A673 (cell line): ENCODE measurements around the gene HOXD8. TPM values are rescaled to one million over a fixed set of nuclear protein-coding genes. Genes with fewer than 3 reads are reported as not detected.

ENCODE experiments used
- BruUV-seq: library from RNA; stranded (reverse); fragments of 400-500 nt; replicated peaks from 2 replicates; lab custom pipeline; 2021; lab: Mats Ljungman, UMichigan
- CTCF ChIA-PET: fragments of 300-600 bp; sonication (Branson Sonifier 250); formaldehyde crosslinking; loops from one replicate; lab custom pipeline; 2022; ENCODE audit warnings: antibody characterized with exemption; lab: Charles Lee
- POLR2A ChIA-PET: fragments of 300-600 bp; sonication (Branson Sonifier 250); formaldehyde crosslinking; loops from one replicate; lab custom pipeline; 2022; ENCODE audit warnings: antibody characterized with exemption; ENCODE audit not compliant: low non-redundant PET; lab: Charles Lee
- DNase-seq: peaks from one replicate; pipeline ENCODE4 v3.0.0-alpha.2; 2015; ENCODE audit warnings: low spot score
- H3K27ac ChIP-seq: fragments of 200-600 bp; sonication (generic); 2 replicates; pipeline ENCODE4 v1.5.1; 2016; ENCODE audit warnings: mixed run types, low read depth, mild to moderate bottlenecking, mixed read lengths, antibody characterized with exemption, low read length; ENCODE audit not compliant: poor library complexity, severe bottlenecking
- H3K27me3 ChIP-seq: fragments of 200-600 bp; sonication (generic); replicated peaks from 2 replicates; pipeline ENCODE4 v1.6.1; 2017; ENCODE audit warnings: mixed run types, low read depth, mild to moderate bottlenecking, mixed read lengths, antibody characterized with exemption, low read length; ENCODE audit not compliant: insufficient read depth, poor library complexity
- H3K36me3 ChIP-seq: fragments of 200-600 bp; sonication (generic); 2 replicates; pipeline ENCODE4 v1.6.1; 2016; ENCODE audit warnings: mixed run types, mild to moderate bottlenecking, mixed read lengths, antibody characterized with exemption, low read length; ENCODE audit not compliant: insufficient read depth, poor library complexity, severe bottlenecking
- H3K4me1 ChIP-seq: fragments of 200-600 bp; sonication (generic); 2 replicates; pipeline ENCODE4 v1.6.1; 2017; ENCODE audit warnings: mixed run types, mild to moderate bottlenecking, mixed read lengths, antibody characterized with exemption, low read length; ENCODE audit not compliant: insufficient read depth, poor library complexity, severe bottlenecking
- H3K4me3 ChIP-seq: fragments of 200-600 bp; sonication (generic); 2 replicates; pipeline ENCODE4 v1.5.1; 2016; ENCODE audit warnings: low read depth, mixed run types, mild to moderate bottlenecking, mixed read lengths, low read length; ENCODE audit not compliant: poor library complexity, severe bottlenecking
- H3K9me3 ChIP-seq: fragments of 200-600 bp; sonication (generic); 2 replicates; pipeline ENCODE4 v1.6.1; 2016; ENCODE audit warnings: mixed run types, low read depth, mild to moderate bottlenecking, mixed read lengths, antibody characterized with exemption, low read length; ENCODE audit not compliant: poor library complexity, severe bottlenecking
- EZH2 ChIP-seq: fragments of 200-600 bp; sonication (generic); IDR thresholded peaks from 2 replicates; pipeline ENCODE4 v1.6.1; 2017; ENCODE audit warnings: borderline replicate concordance, low read depth, mild to moderate bottlenecking, mixed read lengths, antibody characterized with exemption, low read length; ENCODE audit not compliant: poor library complexity, severe bottlenecking
- intact Hi-C: fragments of 100-400 bp; cut with micrococcal nuclease; formaldehyde crosslinking; loops from one replicate; pipeline ENCODE4 v1.10.0; 2022; ENCODE audit not compliant: unreplicated experiment
- total RNA-seq: library from RNA; stranded (reverse); gene quantifications from 2 replicates; pipeline ENCODE4 v1.2.3, GENCODE V29; 2021
- TF ChIP-seq, protein P1 (sequence below): fragments of 300-800, 200-600 bp; sonication (generic); conservative IDR thresholded peaks from 2 replicates; pipeline ENCODE4 v1.5.1; 2017; ENCODE audit warnings: low read depth, mild to moderate bottlenecking, antibody characterized with exemption, low read length, moderate library complexity, mixed read lengths

HOXD8 gene
- total RNA-seq, 1 experiment from 2014 or later: 56.8 TPM

DNA sequence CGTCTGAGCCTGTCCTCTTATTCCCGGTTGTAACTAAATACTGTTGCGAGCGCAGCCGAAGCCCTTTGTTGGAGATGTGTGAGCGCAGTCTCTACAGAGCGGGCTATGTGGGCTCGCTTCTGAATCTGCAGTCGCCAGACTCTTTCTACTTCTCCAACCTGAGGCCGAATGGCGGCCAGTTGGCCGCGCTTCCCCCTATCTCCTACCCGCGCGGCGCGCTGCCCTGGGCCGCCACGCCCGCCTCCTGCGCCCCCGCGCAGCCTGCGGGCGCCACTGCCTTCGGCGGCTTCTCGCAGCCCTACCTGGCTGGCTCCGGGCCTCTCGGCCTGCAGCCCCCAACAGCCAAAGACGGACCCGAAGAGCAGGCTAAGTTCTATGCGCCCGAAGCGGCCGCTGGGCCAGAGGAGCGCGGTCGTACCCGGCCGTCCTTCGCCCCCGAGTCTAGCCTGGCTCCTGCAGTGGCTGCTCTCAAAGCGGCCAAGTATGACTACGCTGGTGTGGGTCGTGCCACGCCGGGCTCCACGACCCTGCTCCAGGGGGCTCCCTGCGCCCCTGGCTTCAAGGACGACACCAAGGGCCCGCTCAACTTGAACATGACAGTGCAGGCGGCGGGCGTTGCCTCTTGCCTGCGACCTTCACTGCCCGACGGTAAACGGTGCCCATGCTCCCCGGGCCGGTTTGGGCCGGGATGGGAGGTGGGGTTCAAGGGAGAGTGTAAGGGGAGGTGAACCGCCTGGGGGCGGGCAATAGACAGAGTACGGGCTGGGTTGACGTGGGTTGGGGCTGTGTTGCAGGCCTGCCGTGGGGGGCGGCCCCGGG, 29.6 kb upstream of the HOXD8 start, which contains the start of gene HOXD12:
HOXD12 (plus strand) TSS at position 68 of the 819 bp plus-strand sequence; CDS start at position 75, 7 bp downstream.
- ChIA-PET POLR2A (no interaction called here), CTCF (no interaction called here)
- TF ChIP-seq, protein P1, sequence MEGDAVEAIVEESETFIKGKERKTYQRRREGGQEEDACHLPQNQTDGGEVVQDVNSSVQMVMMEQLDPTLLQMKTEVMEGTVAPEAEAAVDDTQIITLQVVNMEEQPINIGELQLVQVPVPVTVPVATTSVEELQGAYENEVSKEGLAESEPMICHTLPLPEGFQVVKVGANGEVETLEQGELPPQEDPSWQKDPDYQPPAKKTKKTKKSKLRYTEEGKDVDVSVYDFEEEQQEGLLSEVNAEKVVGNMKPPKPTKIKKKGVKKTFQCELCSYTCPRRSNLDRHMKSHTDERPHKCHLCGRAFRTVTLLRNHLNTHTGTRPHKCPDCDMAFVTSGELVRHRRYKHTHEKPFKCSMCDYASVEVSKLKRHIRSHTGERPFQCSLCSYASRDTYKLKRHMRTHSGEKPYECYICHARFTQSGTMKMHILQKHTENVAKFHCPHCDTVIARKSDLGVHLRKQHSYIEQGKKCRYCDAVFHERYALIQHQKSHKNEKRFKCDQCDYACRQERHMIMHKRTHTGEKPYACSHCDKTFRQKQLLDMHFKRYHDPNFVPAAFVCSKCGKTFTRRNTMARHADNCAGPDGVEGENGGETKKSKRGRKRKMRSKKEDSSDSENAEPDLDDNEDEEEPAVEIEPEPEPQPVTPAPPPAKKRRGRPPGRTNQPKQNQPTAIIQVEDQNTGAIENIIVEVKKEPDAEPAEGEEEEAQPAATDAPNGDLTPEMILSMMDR: no peak
- no peak for TF ChIP-seq EZH2
- no peak for DNase-seq
- no TSS peak for BruUV-seq
- Histone ChIP-seq H3K27ac (no peak within 1 kb of the TSS), H3K27me3 (no peaks in the 10 kb centered on the region), H3K4me3 (no peak within 1 kb of the TSS), H3K9me3 (no peaks in the 10 kb centered on the region), H3K36me3 (peaks cover 1% of the 10 kb centered on the region), H3K4me1 (peaks cover 49% of the 10 kb centered on the region)
- intact Hi-C loops: loop anchor here (5.0 to 10.0 kb wide), 3 partner anchors 1068 to 1398 kb away; partner anchors contain the start of gene CHN1

DNA sequence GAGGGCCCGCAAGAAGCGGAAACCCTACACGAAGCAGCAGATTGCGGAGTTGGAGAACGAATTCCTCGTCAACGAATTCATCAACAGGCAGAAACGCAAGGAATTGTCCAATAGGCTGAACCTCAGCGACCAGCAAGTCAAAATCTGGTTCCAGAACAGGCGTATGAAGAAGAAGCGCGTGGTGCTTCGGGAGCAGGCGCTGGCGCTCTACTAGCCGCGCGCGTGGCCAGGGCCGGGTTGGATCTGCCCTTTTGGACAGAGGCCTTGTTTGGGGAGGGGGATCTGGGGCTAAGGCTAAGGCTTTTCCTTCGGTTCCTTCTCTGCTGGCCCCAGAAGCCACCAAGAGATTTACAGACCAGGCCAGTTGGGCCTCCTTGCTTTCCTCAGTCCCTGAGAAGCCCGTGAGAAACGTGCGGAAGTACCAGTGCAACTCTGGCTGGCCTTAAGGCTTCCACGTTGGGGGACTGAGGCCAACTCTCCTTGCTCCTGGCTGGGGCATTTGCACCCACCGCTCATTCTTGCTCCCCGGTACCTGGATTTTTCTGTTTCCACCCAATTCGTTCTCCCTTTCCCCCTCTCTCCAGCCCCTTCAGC, 28.9 kb upstream of the HOXD8 start:
- peaks cover 42% of the 10 kb centered on the region for H3K4me1 ChIP-seq
- DNase-seq: no peak
- no TSS peak for BruUV-seq
- TF ChIP-seq, protein P1: no peak
- TF ChIP-seq EZH2: no peak
- no peak overlapping the region for H3K27ac ChIP-seq
- no peaks in the 10 kb centered on the region for H3K9me3 ChIP-seq
- H3K36me3 ChIP-seq: no peaks in the 10 kb centered on the region
- intact Hi-C loops: no loop called here
- ChIA-PET CTCF (no interaction called here), POLR2A (no interaction called here)
- no peaks in the 10 kb centered on the region for H3K27me3 ChIP-seq
- H3K4me3 ChIP-seq: no peak overlapping the region

DNA sequence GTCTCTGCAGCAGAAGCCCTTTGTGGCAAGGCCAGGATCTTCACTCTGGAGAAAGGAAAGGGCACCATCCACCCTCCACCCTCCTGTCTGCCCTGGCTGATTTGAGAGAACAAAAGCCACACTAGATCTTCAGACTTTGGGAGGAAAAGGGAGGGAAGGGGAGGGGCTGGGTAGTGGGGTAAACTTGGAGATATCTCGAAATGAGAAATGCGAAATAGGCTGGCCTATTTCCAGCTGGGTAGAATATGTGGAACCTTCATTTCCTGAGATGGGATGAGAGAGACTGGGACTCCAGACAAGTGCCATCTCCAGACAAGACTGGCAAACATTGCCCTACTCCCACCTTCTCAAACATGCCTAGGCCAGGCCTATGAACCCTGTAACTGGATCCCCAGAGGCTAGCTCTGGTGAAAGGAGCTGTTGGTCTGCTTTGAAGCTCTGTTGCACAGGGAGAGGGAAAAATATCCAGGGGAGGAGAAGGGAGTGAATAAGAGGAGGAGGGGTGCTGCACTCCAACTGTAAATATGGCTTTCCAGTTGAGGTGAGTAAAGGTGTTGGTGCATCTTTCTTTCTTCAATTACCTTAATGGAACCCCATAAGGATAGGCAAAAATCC, 28.2 kb upstream of the HOXD8 start:
- no peak overlapping the region for H3K4me3 ChIP-seq

More for the DNA sequence above, 28.2 kb upstream of the HOXD8 start:
- TF ChIP-seq, protein P1: no peak
- no peak for TF ChIP-seq EZH2
- peaks cover 35% of the 10 kb centered on the region for H3K4me1 ChIP-seq
- ChIA-PET CTCF (no interaction called here), POLR2A (interaction anchor here (0.6 kb wide), 1 partner anchor 489 kb away, joined by 23 read pairs; no protein-coding TSS in a partner anchor)
- no peaks in the 10 kb centered on the region for H3K27me3 ChIP-seq
- peak; percentile 55 for DNase-seq
- H3K9me3 ChIP-seq: no peaks in the 10 kb centered on the region
- no TSS peak for BruUV-seq
- H3K36me3 ChIP-seq: no peaks in the 10 kb centered on the region
- intact Hi-C loops: no loop called here
- peak overlapping the region; percentile 32 for H3K27ac ChIP-seq
